SK-N-SH (cell line): ENCODE measurements around the gene ZNF358. TPM values are rescaled to one million over a fixed set of nuclear protein-coding genes. Genes with fewer than 3 reads are reported as not detected.

ENCODE experiments used
- CTCF ChIA-PET: fragments of 300-600, 350-600 bp; formaldehyde crosslinking; extraction: SDS; loops from one replicate; lab custom pipeline; 2021; lab: Yijun Ruan, JAX
- POLR2A ChIA-PET: fragments of 350-600 bp; sonication (Branson Sonifier 250); formaldehyde crosslinking; extraction: SDS; loops from one replicate; lab custom pipeline; 2020; ENCODE audit warnings: antibody characterized with exemption, inconsistent platforms; lab: Yijun Ruan, JAX
- DNase-seq: peaks from one replicate; pipeline ENCODE4 v3.0.0; 2012
- H2AFZ ChIP-seq: fragments of 200-600 bp; sonication (generic); 2 replicates; pipeline ENCODE4 v1.8.1; 2016; ENCODE audit warnings: antibody characterized with exemption, mild to moderate bottlenecking, low read depth
- H3F3A ChIP-seq: fragments of 200-600 bp; sonication (generic); replicated peaks from 2 replicates; pipeline ENCODE3; 2016; ENCODE audit warnings: antibody characterized with exemption, mild to moderate bottlenecking; ENCODE audit not compliant: insufficient read depth
- H3K27ac ChIP-seq, 2 experiments: fragments of 200-500 bp in 1 of 2; fragments of 200-600 bp in 1 of 2; sonication (Bioruptor generic) in 1 of 2; sonication (generic), shearing (Covaris generic) in 1 of 2; 2 replicates each; pipeline versions ENCODE4 v1.5.1 to v1.6.1; 2014 to 2016; ENCODE audit warnings: low read depth in 2 of 2, inconsistent platforms in 1 of 2, low read length in 1 of 2, mild to moderate bottlenecking in 1 of 2, mixed read lengths in 1 of 2
- H3K27me3 ChIP-seq: fragments of 200-600 bp; sonication (generic), shearing (Covaris generic); 2 replicates; pipeline ENCODE4 v1.6.1; 2016; ENCODE audit warnings: mixed run types; ENCODE audit not compliant: insufficient read depth
- H3K36me3 ChIP-seq, 2 experiments: fragments of 200-500 bp in 1 of 2; fragments of 200-600 bp in 1 of 2; sonication (Bioruptor generic) in 1 of 2; sonication (generic) in 1 of 2; replicated peaks in 1 of 2; 2 replicates each; pipeline versions ENCODE3 to v1.5.1; 2014 to 2016; ENCODE audit warnings: low read length in 1 of 2, mild to moderate bottlenecking in 1 of 2; ENCODE audit not compliant: insufficient read depth in 2 of 2, control insufficient read depth in 1 of 2
- H3K4me1 ChIP-seq, 2 experiments: fragments of 200-500 bp in 1 of 2; fragments of 200-600 bp in 1 of 2; sonication (Bioruptor generic) in 1 of 2; sonication (generic), shearing (Covaris generic) in 1 of 2; 2 replicates each; pipeline versions ENCODE4 v1.5.1 to v1.6.1; 2014 to 2016; ENCODE audit warnings: low read depth in 1 of 2, low read length in 1 of 2, mixed run types in 1 of 2; ENCODE audit not compliant: insufficient read depth in 2 of 2, control insufficient read depth in 1 of 2
- H3K4me2 ChIP-seq: fragments of 200-600 bp; sonication (generic), shearing (Covaris generic); 2 replicates; pipeline ENCODE4 v1.6.1; 2017; ENCODE audit warnings: mixed run types
- H3K4me3 ChIP-seq, 2 experiments: fragments of 200-500 bp in 1 of 2; fragments of 200-600 bp in 1 of 2; sonication (Bioruptor generic) in 1 of 2; sonication (generic), shearing (Covaris generic) in 1 of 2; 2 replicates each; pipeline versions ENCODE4 v1.5.1 to v1.8.1; 2014 to 2016; ENCODE audit warnings: low read depth in 2 of 2, inconsistent platforms in 1 of 2, low read length in 1 of 2, mild to moderate bottlenecking in 1 of 2, mixed read lengths in 1 of 2, moderate library complexity in 1 of 2
- H3K79me2 ChIP-seq: fragments of 200-600 bp; sonication (generic); 2 replicates; pipeline ENCODE4 v1.8.1; 2017; ENCODE audit warnings: mild to moderate bottlenecking; ENCODE audit not compliant: insufficient read depth
- H3K9ac ChIP-seq: fragments of 200-600 bp; sonication (generic); 2 replicates; pipeline ENCODE4 v1.6.1; 2017; ENCODE audit warnings: mixed run types
- H3K9me2 ChIP-seq: fragments of 200-600 bp; sonication (generic); 2 replicates; pipeline ENCODE4 v1.6.1; 2017; ENCODE audit warnings: mixed run types
- H3K9me3 ChIP-seq: fragments of 200-600 bp; sonication (generic); 2 replicates; pipeline ENCODE4 v1.6.1; 2017; ENCODE audit warnings: mixed run types, mild to moderate bottlenecking, moderate library complexity
- H4K20me1 ChIP-seq: fragments of 200-600 bp; sonication (generic); 2 replicates; pipeline ENCODE4 v1.6.1; 2017; ENCODE audit warnings: mild to moderate bottlenecking, mixed run types; ENCODE audit not compliant: insufficient read depth
- ELF1 ChIP-seq: IDR thresholded peaks from 2 replicates; pipeline ENCODE4 v1.4.0; 2012
- FOXM1 ChIP-seq: IDR thresholded peaks from 2 replicates; pipeline ENCODE4 v1.4.0; 2012; ENCODE audit warnings: low read depth, mild to moderate bottlenecking
- GATA2 ChIP-seq: sonication (generic); formaldehyde crosslinking; IDR thresholded peaks from 2 replicates; pipeline ENCODE4 v1.5.0; 2020; ENCODE audit warnings: mild to moderate bottlenecking, missing genetic modification reagents
- MEF2A ChIP-seq: IDR thresholded peaks from 2 replicates; pipeline ENCODE4 v1.4.0; 2012; ENCODE audit warnings: low read depth, borderline replicate concordance
- MXI1 ChIP-seq: IDR thresholded peaks from 2 replicates; pipeline ENCODE4 v1.6.1; 2012; ENCODE audit warnings: mild to moderate bottlenecking, low read depth, low read length, improper control_type of control experiment
- REST ChIP-seq: IDR thresholded peaks from 2 replicates; pipeline ENCODE4 v1.6.1; 2012; ENCODE audit warnings: mild to moderate bottlenecking, low read depth, low read length, moderate library complexity
- RFX5 ChIP-seq: IDR thresholded peaks from 2 replicates; pipeline ENCODE4 v1.6.1; 2012; ENCODE audit warnings: mild to moderate bottlenecking, improper control_type of control experiment, low read length
- SMC3 ChIP-seq: IDR thresholded peaks from 2 replicates; pipeline ENCODE4 v1.6.1; 2012; ENCODE audit warnings: low read depth, low read length, improper control_type of control experiment
- TEAD4 ChIP-seq: IDR thresholded peaks from 2 replicates; pipeline ENCODE4 v1.4.0; 2012; ENCODE audit warnings: mild to moderate bottlenecking, borderline replicate concordance; ENCODE audit not compliant: insufficient read depth
- WGBS: methylation state at CpG from one replicate; pipeline ENCODE4 v1.1.6; 2017; ENCODE audit warnings: low lambda C conversion rate; 5-methylcytosine and 5-hydroxymethylcytosine counted together
- polyA plus RNA-seq, 3 experiments: library from polyadenylated mRNA; depleted of rRNA; stranded (reverse); fragments of >200 nt; gene quantifications; 2 replicates each; pipeline ENCODE4 v1.2.3, GENCODE V29; 2012
- TF ChIP-seq, protein P1 (sequence below): IDR thresholded peaks from 2 replicates; pipeline ENCODE4 v1.4.0; 2012; ENCODE audit warnings: low read depth, borderline replicate concordance
- TF ChIP-seq, protein P2 (sequence below): IDR thresholded peaks from 2 replicates; pipeline ENCODE4; 2012

The ZNF358 gene
- polyA plus RNA-seq, 1 of the 3 experiments (the other 2 are of a cell fraction), result 49.3 TPM

GRCh38 chr19:7554990-7555864 is 39.3 kb downstream of the ZNF358 start (continued):
- no peak for TF ChIP-seq REST
- TF ChIP-seq, all 33 proteins: peak for 0

DNA sequence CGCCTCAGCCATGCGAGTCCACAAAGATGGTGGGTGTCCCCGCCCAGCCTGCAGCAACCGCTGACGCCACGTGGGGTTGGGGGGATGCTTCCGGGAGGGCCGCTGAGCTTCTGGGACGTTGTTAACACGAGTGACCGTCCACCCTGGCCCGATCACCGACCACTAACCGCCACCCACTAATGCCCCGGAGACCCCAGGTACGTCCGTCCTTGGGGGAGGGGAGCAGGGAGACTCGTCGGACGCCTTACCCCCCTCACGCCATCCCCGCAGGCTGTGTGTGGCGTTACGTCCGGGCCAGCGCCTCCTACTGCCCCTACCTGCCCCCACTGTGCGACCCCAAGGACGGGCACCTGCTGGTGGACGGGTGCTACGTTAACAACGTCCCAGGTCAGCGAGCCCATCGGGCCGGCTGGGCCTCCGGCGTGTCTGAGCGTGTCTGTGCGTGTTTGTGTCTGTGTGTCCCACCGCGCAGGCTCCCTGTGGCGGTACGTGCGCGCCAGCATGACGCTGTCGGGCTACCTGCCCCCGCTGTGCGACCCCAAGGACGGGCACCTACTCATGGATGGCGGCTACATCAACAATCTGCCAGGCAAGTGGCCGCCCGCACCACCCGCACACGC is 40.9 kb downstream of the ZNF358 start:
- H3K9me2 ChIP-seq, result no peaks in the 10 kb centered on the region
- ChIA-PET POLR2A (no interaction called here), CTCF (interaction anchor here (1.4 to 4.1 kb wide), 3 partner anchors 12 to 203 kb away, joined by 3 to 28 read pairs (median 5); partner anchors contain the start of gene TRAPPC5)
- over 99% methylated on average over 32 of the region's 54 CpGs for WGBS
- no peaks in the 10 kb centered on the region for H3F3A ChIP-seq
- no peak overlapping the region for H3K4me2 ChIP-seq
- H3K27me3 ChIP-seq, result no peaks in the 10 kb centered on the region
- no peak overlapping the region for H2AFZ ChIP-seq
- H3K36me3 ChIP-seq, result peaks cover 33 to 48% of the 10 kb centered on the region in 2 experiments
- no peaks in the 10 kb centered on the region for H3K9me3 ChIP-seq
- no peak overlapping the region for H3K4me3 ChIP-seq
- no peaks in the 10 kb centered on the region for H4K20me1 ChIP-seq
- no peaks in the 10 kb centered on the region; a peak in 1 of 4 replicates for H3K4me1 ChIP-seq
- no peak for TF ChIP-seq MXI1
- no peak for TF ChIP-seq SMC3
- no peak for TF ChIP-seq TEAD4
- no peak for TF ChIP-seq MEF2A
- TF ChIP-seq RFX5, result no peak
- TF ChIP-seq FOXM1, result no peak
- TF ChIP-seq GATA2 (CRISPR knock-in tag), result no peak
- no peak for TF ChIP-seq ELF1
- TF ChIP-seq, protein P1, sequence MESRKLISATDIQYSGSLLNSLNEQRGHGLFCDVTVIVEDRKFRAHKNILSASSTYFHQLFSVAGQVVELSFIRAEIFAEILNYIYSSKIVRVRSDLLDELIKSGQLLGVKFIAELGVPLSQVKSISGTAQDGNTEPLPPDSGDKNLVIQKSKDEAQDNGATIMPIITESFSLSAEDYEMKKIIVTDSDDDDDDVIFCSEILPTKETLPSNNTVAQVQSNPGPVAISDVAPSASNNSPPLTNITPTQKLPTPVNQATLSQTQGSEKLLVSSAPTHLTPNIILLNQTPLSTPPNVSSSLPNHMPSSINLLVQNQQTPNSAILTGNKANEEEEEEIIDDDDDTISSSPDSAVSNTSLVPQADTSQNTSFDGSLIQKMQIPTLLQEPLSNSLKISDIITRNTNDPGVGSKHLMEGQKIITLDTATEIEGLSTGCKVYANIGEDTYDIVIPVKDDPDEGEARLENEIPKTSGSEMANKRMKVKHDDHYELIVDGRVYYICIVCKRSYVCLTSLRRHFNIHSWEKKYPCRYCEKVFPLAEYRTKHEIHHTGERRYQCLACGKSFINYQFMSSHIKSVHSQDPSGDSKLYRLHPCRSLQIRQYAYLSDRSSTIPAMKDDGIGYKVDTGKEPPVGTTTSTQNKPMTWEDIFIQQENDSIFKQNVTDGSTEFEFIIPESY, result no peak
- TF ChIP-seq, protein P2, sequence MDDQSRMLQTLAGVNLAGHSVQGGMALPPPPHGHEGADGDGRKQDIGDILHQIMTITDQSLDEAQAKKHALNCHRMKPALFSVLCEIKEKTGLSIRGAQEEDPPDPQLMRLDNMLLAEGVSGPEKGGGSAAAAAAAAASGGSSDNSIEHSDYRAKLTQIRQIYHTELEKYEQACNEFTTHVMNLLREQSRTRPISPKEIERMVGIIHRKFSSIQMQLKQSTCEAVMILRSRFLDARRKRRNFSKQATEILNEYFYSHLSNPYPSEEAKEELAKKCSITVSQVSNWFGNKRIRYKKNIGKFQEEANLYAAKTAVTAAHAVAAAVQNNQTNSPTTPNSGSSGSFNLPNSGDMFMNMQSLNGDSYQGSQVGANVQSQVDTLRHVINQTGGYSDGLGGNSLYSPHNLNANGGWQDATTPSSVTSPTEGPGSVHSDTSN, result no peak
- TF ChIP-seq, all 33 proteins: peak for 0
- no peak for DNase-seq
- no peak overlapping the region for H3K9ac ChIP-seq
- H3K79me2 ChIP-seq, result no peaks in the 10 kb centered on the region
- H3K27ac ChIP-seq, result no peak overlapping the region
